Mesendoderm (in vitro differentiated cells): ENCODE results near the gene PITPNC1.
A peak's percentile ranks its signal among the peaks of the same experiment; 100 is the strongest.
"Not testable (repeated sequence)": the region's sequence is repeated elsewhere in the genome, so short reads cannot be mapped to it uniquely, and the experiment has no call there.

Source experiments
- DNase-seq: peaks from one replicate; pipeline ENCODE4 v3.0.0; 2013
- H2AK5ac ChIP-seq: 2 replicates; pipeline ENCODE4 v1.6.1; 2013; ENCODE audit warnings: low read length, inconsistent platforms
- H2BK120ac ChIP-seq: 2 replicates; pipeline ENCODE4 v1.6.1; 2013; ENCODE audit warnings: low read depth, mild to moderate bottlenecking, low read length, moderate library complexity, mixed read lengths
- H2BK15ac ChIP-seq: replicated peaks from 2 replicates; pipeline ENCODE4 v1.6.1; 2013; ENCODE audit warnings: low read depth, mild to moderate bottlenecking, moderate library complexity
- H2BK5ac ChIP-seq: 2 replicates; pipeline ENCODE4 v1.6.1; 2013; ENCODE audit warnings: low read length, inconsistent platforms
- H3K18ac ChIP-seq: 2 replicates; pipeline ENCODE4 v1.6.1; 2013; ENCODE audit warnings: mild to moderate bottlenecking, low read length, mixed read lengths
- H3K23ac ChIP-seq: one replicate; pipeline ENCODE4 v1.6.1; 2013; ENCODE audit warnings: low read length
- H3K27ac ChIP-seq: 2 replicates; pipeline ENCODE4 v1.5.1; 2013; ENCODE audit warnings: low read depth, mild to moderate bottlenecking, inconsistent platforms, low read length, moderate library complexity
- H3K27me3 ChIP-seq: 2 replicates; pipeline ENCODE4 v1.6.1; 2013; ENCODE audit warnings: low read length, control low read depth, mild to moderate bottlenecking, inconsistent platforms; ENCODE audit not compliant: insufficient read depth, poor library complexity
- H3K36me3 ChIP-seq: 2 replicates; pipeline ENCODE4 v1.6.1; 2013; ENCODE audit warnings: low read length, inconsistent platforms; ENCODE audit not compliant: control insufficient read depth, insufficient read depth
- H3K4ac ChIP-seq: one replicate; pipeline ENCODE4 v1.6.1; 2013; ENCODE audit warnings: low read depth, mild to moderate bottlenecking, low read length, moderate library complexity
- H3K4me1 ChIP-seq: 2 replicates; pipeline ENCODE4 v1.6.1; 2013; ENCODE audit warnings: low read depth, low read length, inconsistent platforms; ENCODE audit not compliant: control insufficient read depth
- H3K4me2 ChIP-seq: 2 replicates; pipeline ENCODE4 v1.6.1; 2013; ENCODE audit warnings: low read length
- H3K4me3 ChIP-seq: 2 replicates; pipeline ENCODE4 v1.5.1; 2013; ENCODE audit warnings: mild to moderate bottlenecking, low read length
- H3K56ac ChIP-seq: one replicate; pipeline ENCODE4 v1.6.1; 2013; ENCODE audit warnings: low read length
- H3K79me1 ChIP-seq: 2 replicates; pipeline ENCODE4 v1.6.1; 2013; ENCODE audit warnings: low read length, inconsistent platforms
- H3K79me2 ChIP-seq: 2 replicates; pipeline ENCODE4 v1.6.1; 2013; ENCODE audit warnings: mild to moderate bottlenecking, low read length; ENCODE audit not compliant: control insufficient read depth, insufficient read depth
- H3K9ac ChIP-seq: 2 replicates; pipeline ENCODE4 v1.6.1; 2013; ENCODE audit warnings: low read length, inconsistent platforms
- H4K5ac ChIP-seq: one replicate; pipeline ENCODE4 v1.6.1; 2013; ENCODE audit warnings: low read length
- H4K8ac ChIP-seq: one replicate; pipeline ENCODE4 v1.6.1; 2013; ENCODE audit warnings: low read depth, mild to moderate bottlenecking, control low read depth, low read length, moderate library complexity
- WGBS: extraction: QIAGEN DNeasy Blood & Tissue Kit; methylation state at CpG from one replicate; pipeline ENCODE4 v1.1.7; 2013; ENCODE audit warnings: low lambda C conversion rate, missing lambda C conversion rate; ENCODE audit not compliant: insufficient coverage; ENCODE audit errors: extremely low coverage; 5-methylcytosine and 5-hydroxymethylcytosine counted together

PITPNC1 gene

GRCh38 chr17:67469208-67469980, 92.3 kb downstream of the PITPNC1 start:
- Histone ChIP-seq H3K9ac (no peak overlapping the region), H3K56ac (peak overlapping the region; percentile 25), H3K79me1 (peaks cover 5% of the 10 kb centered on the region), H3K36me3 (no peaks in the 10 kb centered on the region), H3K4ac (no peak overlapping the region), H2BK15ac (no peak overlapping the region), H3K4me3 (no peak overlapping the region), H3K27me3 (no peaks in the 10 kb centered on the region), H4K5ac (no peak overlapping the region), H3K23ac (no peak overlapping the region), H3K4me2 (no peak overlapping the region), H3K18ac (no peak overlapping the region), H2BK5ac (no peak overlapping the region), H2BK120ac (no peak overlapping the region), H3K4me1 (no peaks in the 10 kb centered on the region), H2AK5ac (no peak overlapping the region), H4K8ac (no peak overlapping the region), H3K27ac (peak overlapping the region; percentile 12), H3K79me2 (peaks cover 7% of the 10 kb centered on the region)
- DNase-seq, result no peak
- WGBS, result no CpG with 5 or more reads among the region's 13 CpGs

DNA sequence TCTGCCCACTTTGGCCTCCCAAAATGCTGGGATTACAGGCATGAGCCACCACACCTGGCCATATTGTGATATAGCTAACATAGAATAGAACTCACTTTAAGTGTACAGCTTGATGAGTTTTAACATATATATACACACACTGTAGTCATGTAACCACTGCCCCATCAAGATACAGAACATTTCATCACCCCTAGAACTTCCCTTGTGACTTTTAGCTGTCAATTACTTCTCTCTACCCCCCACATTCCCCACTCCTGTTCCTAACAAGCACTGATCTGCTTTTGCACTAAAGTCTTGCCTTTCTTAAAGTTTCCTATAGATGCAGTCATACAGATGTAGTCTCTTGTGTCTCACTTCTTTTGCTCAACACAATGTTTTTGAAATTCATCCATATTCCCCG, 93.1 kb downstream of the PITPNC1 start:
- Histone ChIP-seq H4K8ac (no peak overlapping the region), H3K36me3 (no peaks in the 10 kb centered on the region), H2BK120ac (no peak overlapping the region), H3K79me2 (peaks cover 6% of the 10 kb centered on the region), H3K4ac (no peak overlapping the region), H3K79me1 (peaks cover 7% of the 10 kb centered on the region), H3K27ac (no peak overlapping the region), H2BK15ac (no peak overlapping the region), H3K9ac (no peak overlapping the region), H3K23ac (no peak overlapping the region), H2AK5ac (no peak overlapping the region), H2BK5ac (no peak overlapping the region), H4K5ac (no peak overlapping the region), H3K4me2 (no peak overlapping the region), H3K56ac (no peak overlapping the region), H3K27me3 (no peaks in the 10 kb centered on the region), H3K18ac (no peak overlapping the region), H3K4me1 (no peaks in the 10 kb centered on the region), H3K4me3 (no peak overlapping the region)
- WGBS, result no CpG with 5 or more reads among the region's 1 CpG
- no peak for DNase-seq

DNA sequence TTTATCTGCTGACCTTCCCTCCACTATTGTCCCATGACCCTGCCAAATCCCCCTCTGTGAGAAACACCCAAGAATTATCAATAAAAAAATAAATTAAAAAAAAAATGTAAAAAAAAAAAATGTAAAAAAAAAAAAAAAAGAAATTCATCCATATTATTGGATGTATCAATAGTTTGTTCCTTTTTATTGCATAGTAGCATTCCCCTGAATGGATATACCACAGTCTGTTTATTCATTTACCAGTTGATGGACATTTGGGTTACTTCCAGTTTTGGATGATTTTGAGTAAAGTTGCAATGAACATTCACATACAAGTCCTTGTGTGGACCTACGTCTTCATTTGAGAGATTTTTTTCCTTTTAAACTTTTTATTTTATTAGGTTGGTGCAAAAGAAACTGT, 94.0 kb downstream of the PITPNC1 start:
- no CpG with 5 or more reads among the region's 1 CpG for WGBS
- H4K8ac ChIP-seq, result no peak overlapping the region
- H3K79me1 ChIP-seq, result peaks cover 10% of the 10 kb centered on the region
- H4K5ac ChIP-seq, result no peak overlapping the region
- H3K23ac ChIP-seq, result no peak overlapping the region
- H3K56ac ChIP-seq, result no peak overlapping the region
- no peak for DNase-seq
- H2BK5ac ChIP-seq, result no peak overlapping the region
- H2AK5ac ChIP-seq, result no peak overlapping the region
- H3K27ac ChIP-seq, result no peak overlapping the region
- H3K79me2 ChIP-seq, result peaks cover 3% of the 10 kb centered on the region
- no peak overlapping the region for H3K18ac ChIP-seq
- no peak overlapping the region for H3K9ac ChIP-seq
- no peak overlapping the region for H3K4ac ChIP-seq
- no peak overlapping the region for H2BK15ac ChIP-seq
- H3K27me3 ChIP-seq, result no peaks in the 10 kb centered on the region
- H3K4me1 ChIP-seq, result no peaks in the 10 kb centered on the region
- H3K4me3 ChIP-seq, result no peak overlapping the region
- H2BK120ac ChIP-seq, result no peak overlapping the region
- no peaks in the 10 kb centered on the region for H3K36me3 ChIP-seq
- no peak overlapping the region for H3K4me2 ChIP-seq

GRCh38 chr17:67472606-67473005, 95.5 kb downstream of the PITPNC1 start:
- not testable (repeated sequence) for H3K27ac ChIP-seq, H2BK5ac ChIP-seq, H3K36me3 ChIP-seq, H3K4ac ChIP-seq, H3K79me2 ChIP-seq, H3K4me2 ChIP-seq, H2AK5ac ChIP-seq, H3K56ac ChIP-seq, H2BK120ac ChIP-seq, H3K4me1 ChIP-seq, H3K23ac ChIP-seq, H4K8ac ChIP-seq, H2BK15ac ChIP-seq, H3K27me3 ChIP-seq, H3K9ac ChIP-seq, H4K5ac ChIP-seq, DNase-seq, H3K18ac ChIP-seq, H3K4me3 ChIP-seq
- no CpG with 5 or more reads among the region's 4 CpGs for WGBS
- H3K79me1 ChIP-seq, result peaks cover 11% of the 10 kb centered on the region

DNA sequence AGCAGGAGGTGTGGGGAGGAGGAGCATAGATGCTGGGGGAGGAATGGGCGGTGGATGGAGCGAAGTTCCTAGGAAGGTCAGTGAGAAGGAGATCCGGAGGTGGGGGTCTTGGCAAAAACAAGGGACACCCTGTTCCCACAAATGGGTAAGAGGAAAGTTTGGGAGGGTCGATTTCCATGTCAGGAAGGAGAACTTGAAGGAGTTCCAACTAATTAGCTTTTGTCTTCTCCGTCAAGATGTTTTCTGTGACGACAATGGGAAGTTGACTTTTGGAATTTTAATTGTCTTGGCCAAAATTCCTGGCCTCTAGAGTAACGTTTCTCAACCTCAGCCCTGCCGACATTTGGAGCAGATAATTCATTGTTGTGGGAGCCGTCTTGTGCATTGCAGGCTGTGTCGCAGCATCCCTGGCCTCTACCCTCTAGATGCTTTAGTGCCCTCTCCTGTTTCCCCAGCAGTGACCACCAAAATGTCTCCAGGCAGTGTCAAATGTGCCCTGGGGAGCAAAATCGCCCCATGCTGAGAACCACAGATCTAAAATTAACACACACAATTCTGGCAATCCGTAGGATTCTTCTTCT, 97.1 kb downstream of the PITPNC1 start:
- Histone ChIP-seq H3K27ac (no peak overlapping the region), H3K79me1 (peaks cover 11% of the 10 kb centered on the region), H2BK15ac (no peak overlapping the region), H2AK5ac (no peak overlapping the region), H4K8ac (no peak overlapping the region), H2BK120ac (no peak overlapping the region), H3K4me3 (no peak overlapping the region), H4K5ac (no peak overlapping the region), H3K79me2 (peaks cover 11% of the 10 kb centered on the region), H3K18ac (no peak overlapping the region), H3K4ac (no peak overlapping the region), H3K4me1 (peaks cover 2% of the 10 kb centered on the region), H3K56ac (no peak overlapping the region), H2BK5ac (no peak overlapping the region), H3K23ac (no peak overlapping the region), H3K4me2 (no peak overlapping the region), H3K36me3 (no peaks in the 10 kb centered on the region), H3K9ac (no peak overlapping the region), H3K27me3 (no peaks in the 10 kb centered on the region)
- DNase-seq, result peak; percentile 68
- no CpG with 5 or more reads among the region's 12 CpGs for WGBS
